ENCODE measurements around the gene PGAM2.

The PGAM2 gene

DNA sequence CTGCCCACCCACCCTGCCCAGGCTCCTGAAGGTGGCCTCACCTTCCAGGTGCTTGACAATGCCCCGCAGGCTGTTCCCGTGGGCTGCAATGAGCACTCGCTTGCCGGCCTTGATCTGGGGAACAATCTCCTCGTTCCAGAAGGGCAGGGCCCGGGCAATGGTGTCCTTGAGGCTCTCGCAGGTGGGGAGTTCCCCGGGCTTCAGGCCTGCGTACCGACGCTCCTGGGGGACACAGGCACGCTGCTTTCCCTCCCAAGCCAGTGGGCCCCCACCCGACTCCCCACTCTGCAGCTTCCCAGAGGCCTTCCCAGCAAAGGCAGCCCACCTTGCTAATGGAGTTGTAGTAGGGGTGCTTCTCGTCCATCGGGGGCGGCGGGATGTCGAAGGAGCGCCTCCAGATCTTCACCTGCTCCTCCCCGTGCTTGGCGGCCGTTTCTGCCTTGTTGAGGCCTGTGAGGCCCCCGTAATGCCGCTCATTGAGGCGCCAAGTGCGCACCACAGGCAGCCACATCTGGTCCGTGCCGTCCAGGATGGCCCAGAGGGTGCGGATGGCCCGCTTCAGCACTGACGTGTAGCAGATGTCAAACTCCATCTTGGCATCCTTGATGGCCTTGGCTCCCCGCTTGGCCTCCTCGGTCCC lies 456 bp downstream of the PGAM2 start:
- no peak for DNase-seq (ENCODE audit: low read depth)

DNA sequence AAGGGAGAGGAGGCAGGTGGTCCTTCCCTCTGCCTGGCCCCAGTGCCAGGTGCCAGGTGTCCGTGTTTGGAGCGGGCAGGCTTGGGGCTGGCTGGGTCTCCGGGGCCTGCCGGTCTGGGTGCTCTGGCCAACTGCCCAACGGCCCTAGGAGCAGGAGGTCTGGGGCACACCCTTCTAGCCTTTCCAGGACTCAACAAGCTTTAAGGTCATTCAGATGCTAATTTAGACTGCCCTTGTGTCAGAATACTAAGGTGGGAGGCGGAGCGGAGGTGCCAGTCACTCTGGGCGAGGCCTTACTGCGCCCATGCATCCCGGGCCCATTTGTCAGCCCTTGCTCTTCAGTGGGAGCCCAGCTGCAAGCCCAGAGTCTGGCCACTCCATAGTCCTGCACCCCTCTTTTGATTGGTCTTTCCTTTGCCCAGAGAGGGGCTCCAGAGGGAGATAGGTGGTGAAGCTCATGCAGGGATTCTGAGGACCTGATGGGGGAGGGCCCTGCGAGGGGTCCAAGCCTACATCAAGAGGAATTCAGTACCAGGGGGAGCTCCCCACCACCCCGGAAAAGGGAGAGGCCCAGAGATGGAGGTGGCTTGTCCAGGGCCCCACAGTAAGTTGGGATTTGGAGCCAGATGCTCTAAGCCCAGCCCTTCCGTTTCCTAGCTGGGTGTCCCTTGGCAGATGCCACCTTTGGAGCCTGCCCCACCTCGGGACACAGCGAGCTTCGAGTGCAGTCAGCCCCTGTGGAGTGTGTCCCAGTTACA lies 1.3 kb downstream of the PGAM2 start:
- no peak for DNase-seq (ENCODE audit: low read depth)

GRCh38 chr7:44063547-44063893 lies 1.8 kb downstream of the PGAM2 start:
- no peak for DNase-seq (ENCODE audit: low read depth)

- DNase-seq (ENCODE audit: low read depth) = no peak
Measured at GRCh38 chr7:44062903-44063295, 2.5 kb downstream of the PGAM2 start.

- DNase-seq (ENCODE audit: low read depth) = no peak
Measured at GRCh38 chr7:44062180-44062902, 3.0 kb downstream of the PGAM2 start.

DNA sequence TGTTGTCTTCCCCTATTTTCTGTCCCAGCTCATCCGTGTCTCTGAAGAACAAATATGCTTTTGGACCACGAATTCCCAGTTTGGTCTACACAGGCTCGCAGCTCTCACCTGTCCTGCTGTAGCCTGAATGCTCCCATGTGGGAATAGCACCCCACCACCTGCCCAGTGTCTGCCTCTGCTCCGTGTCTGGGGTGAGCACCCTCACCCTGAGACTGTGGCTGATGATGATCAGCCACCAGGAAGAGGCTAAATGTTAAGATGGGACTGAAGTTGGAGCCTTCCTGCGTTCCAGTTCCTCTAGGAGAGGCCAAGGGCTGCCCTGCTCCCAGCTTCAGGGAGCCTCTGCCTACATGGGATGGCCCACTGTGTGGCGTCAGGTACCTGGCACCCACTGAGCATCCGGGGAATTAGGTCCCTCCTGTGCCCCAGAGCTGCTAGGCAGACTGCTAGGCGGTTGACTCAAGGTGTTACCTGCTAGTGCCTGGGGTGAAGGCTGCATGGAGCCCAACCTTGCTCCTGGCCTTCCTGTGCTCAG lies 3.7 kb downstream of the PGAM2 start:
- no peak for DNase-seq (ENCODE audit: low read depth)

GRCh38 chr7:44060948-44061644 lies 4.3 kb downstream of the PGAM2 start:
- DNase-seq (ENCODE audit: low read depth) = no peak

GRCh38 chr7:44060091-44060947 lies 5.0 kb downstream of the PGAM2 start:
- no peak for DNase-seq (ENCODE audit: low read depth)

DNA sequence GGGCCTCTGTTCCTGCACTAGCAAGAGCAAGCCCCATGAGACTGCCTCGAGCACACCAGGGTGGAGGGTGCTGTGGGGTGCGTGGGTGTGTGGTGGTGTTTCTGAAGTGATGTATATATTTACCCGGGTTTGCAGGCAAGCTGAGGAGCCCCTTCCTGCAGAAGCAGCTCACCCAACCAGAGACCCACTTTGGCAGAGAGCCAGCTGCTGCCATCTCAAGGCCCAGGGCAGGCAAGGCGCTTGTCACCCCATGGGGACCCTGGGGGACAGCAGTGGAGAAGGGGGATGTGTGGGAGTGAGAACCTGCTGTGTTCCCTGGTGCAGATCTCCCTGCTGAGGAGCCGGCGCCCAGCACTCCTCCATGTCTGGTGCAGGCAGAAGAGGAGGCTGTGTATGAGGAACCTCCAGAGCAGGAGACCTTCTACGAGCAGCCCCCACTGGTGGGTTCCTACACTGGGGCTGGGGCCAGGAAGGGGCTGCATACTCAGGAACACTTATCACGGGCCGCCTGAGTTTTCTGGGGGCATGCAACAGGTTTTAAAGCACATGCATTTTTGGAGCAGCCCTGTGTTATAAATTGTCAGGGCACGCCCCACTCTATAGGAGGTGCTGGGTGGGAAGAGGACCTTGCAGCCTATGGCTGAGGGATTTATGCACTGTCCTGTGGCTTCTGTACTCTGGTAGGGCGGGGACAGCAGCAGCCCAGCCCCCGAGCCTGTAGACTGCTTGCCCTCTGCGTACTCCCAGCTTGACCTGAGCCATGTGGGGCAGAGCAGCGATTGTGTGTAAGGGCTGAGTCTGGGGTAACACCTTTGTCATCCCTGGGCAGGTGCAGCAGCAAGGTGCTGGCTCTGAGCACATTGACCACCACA lies 5.9 kb downstream of the PGAM2 start:
- no peak for DNase-seq (ENCODE audit: low read depth)

- no peak for DNase-seq (ENCODE audit: low read depth)
Measured at GRCh38 chr7:44058759-44059218, 6.6 kb downstream of the PGAM2 start.

- DNase-seq (ENCODE audit: low read depth) = no peak
Measured at GRCh38 chr7:44057849-44058758, 7.3 kb downstream of the PGAM2 start.

DNA sequence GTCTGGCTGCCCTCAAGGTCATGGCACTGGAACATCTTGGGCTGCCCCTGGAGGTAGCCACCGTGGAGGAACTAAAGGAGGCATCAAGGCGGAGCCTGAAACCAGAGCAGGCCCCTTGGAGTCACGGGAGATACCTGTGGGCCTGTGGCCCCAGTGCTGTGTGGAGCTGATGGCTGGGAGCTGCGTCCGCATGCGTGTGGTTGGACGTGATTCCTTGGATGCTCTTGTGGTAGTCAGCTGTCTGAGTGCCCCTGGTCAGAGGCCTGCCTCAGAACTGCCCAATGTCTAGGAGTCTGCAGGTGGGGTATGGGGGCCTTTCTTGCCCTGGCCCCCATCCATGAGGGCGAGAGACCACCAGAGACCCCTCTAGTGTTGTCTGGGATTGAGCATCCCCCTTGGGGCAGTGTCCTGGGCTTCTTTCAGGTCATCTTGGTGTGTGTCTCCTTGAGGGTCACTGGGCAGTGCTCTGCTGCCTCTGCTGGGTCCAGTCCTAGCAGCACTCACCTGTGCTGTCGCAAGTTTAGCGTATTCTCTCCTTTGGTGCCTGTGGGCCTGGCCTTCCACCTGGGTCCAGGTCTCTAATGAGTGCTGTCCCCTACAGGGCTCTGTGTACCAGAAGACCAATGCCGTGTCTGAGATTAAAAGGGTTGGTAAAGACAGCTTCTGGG lies 8.1 kb downstream of the PGAM2 start:
- no peak for DNase-seq (ENCODE audit: low read depth)

- no peak for DNase-seq (ENCODE audit: low read depth)
Measured at GRCh38 chr7:44056681-44057080, 8.7 kb downstream of the PGAM2 start.

GRCh38 chr7:44052771-44053365 lies 12.5 kb downstream of the PGAM2 start:
- no peak for DNase-seq (ENCODE audit: low read depth)

- DNase-seq (ENCODE audit: low read depth) = no peak
Measured at GRCh38 chr7:44051611-44052220, 13.7 kb downstream of the PGAM2 start.

GRCh38 chr7:44050915-44051560 lies 14.3 kb downstream of the PGAM2 start:
- no peak for DNase-seq (ENCODE audit: low read depth)

Data from stromal cell of bone marrow (primary cell).